Measurements from ENCODE around the gene TMED9. TPM values are rescaled to one million over a fixed set of nuclear protein-coding genes. Genes with fewer than 3 reads are reported as not detected.

TMED9 gene
- total and polyA plus RNA-seq, 2 of the 4 experiments (the other 2 are of a cell fraction) = 123 to 357 TPM

DNA sequence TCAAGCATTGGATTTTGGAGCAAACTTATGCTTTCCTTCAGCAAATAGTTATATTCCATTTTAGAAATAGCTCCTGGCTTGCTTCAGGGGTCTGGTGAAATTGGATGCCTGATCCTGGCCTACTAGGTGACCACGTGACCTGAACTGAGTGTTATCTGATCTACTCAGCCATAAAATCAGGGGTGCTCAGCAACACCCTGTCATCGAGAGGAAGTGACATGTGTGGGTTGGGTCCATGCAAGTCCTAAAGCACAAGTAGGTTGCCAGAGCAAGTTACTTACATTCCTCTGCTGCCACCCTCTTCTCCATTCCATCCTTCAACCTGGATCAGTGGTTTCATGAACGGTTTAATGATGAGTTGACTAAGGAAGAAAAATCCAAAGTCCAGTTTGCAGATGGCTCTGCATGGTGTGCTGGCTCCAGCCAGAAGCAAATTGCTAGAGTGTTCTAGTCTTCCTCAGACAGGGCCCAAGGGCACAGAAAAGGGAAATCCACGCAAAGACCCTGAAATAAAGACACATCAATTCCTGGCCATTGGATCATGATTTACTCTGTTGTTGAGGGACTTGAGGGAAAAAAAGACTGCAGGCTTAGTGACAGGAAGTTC, 34.9 kb upstream of the TMED9 start:
- no CpG with 5 or more reads among the region's 4 CpGs for WGBS, 2 experiments (ENCODE audit: extremely low coverage in 2 of 2, insufficient read length in 1 of 2)
- no peak overlapping the region for H3K27ac ChIP-seq (ENCODE audit: insufficient read depth, low read length)
- TF ChIP-seq BHLHE40 (IDR thresholded peaks at IDR 0.05; ENCODE audit: low read depth, low read length) (no peak), NFE2L2 (IDR thresholded peaks at IDR 0.05; ENCODE audit: low read depth, low read length) (no peak), FOS (IDR thresholded peaks at IDR 0.05; ENCODE audit: low read depth, low read length) (no peak)
- TF ChIP-seq, protein P1, sequence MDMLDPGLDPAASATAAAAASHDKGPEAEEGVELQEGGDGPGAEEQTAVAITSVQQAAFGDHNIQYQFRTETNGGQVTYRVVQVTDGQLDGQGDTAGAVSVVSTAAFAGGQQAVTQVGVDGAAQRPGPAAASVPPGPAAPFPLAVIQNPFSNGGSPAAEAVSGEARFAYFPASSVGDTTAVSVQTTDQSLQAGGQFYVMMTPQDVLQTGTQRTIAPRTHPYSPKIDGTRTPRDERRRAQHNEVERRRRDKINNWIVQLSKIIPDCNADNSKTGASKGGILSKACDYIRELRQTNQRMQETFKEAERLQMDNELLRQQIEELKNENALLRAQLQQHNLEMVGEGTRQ (IDR thresholded peaks at IDR 0.05; ENCODE audit: low read depth, low read length) = peak; percentile 50
- ChIA-PET POLR2A (ENCODE audit: unreplicated experiment) (no interaction called here), CTCF (no interaction called here)
- H3K4me1 ChIP-seq (ENCODE audit: control insufficient read depth, insufficient read depth, low read length) = peaks cover 14% of the 10 kb centered on the region
- H3K4me2 ChIP-seq (ENCODE audit: low read depth, low read length) = no peak overlapping the region
- no peak overlapping the region for H2BK20ac ChIP-seq (ENCODE audit: low read depth, low read length)
- no peak overlapping the region for H4K91ac ChIP-seq (ENCODE audit: insufficient read depth, low read depth, low read length)
- no peak overlapping the region for H2BK15ac ChIP-seq (ENCODE audit: low read depth, low read length)
- H3K23ac ChIP-seq (ENCODE audit: low read depth, low read length) = no peak overlapping the region
- intact Hi-C loops (cut with micrococcal nuclease) (no loop called here), in situ Hi-C loops (cut with MboI; ENCODE audit: low sequenced_read_pairs) (no loop called here), dilution Hi-C loops (cut with HindIII; ENCODE audit: low sequenced_read_pairs, unreplicated experiment) (no loop called here)
- H3K18ac ChIP-seq (ENCODE audit: low read depth, low read length) = no peak overlapping the region
- no peak for ATAC-seq (ENCODE audit: low read depth)
- no peak overlapping the region for H2BK5ac ChIP-seq (ENCODE audit: low read depth, low read length, poor library complexity, severe bottlenecking)
- H3K4me3 ChIP-seq (ENCODE audit: insufficient read depth, low read depth, low read length) = no peak overlapping the region
- H4K8ac ChIP-seq (ENCODE audit: low read depth in 2 of 2, low read length in 2 of 2) = no peak overlapping the region
- no peak overlapping the region for H2AK5ac ChIP-seq (ENCODE audit: low read depth, low read length)
- no peak overlapping the region for H3K56ac ChIP-seq (ENCODE audit: extremely low read depth, insufficient read depth, low read length)
- H4K20me1 ChIP-seq (ENCODE audit: insufficient read depth, low read length) = peaks cover 17% of the 10 kb centered on the region
- peaks cover 2% of the 10 kb centered on the region; the same call in 1 of the 2 replicates for H3K36me3 ChIP-seq (ENCODE audit: control insufficient read depth, insufficient read depth, low read length)
- H3K9me3 ChIP-seq (ENCODE audit: control insufficient read depth, insufficient read depth, low read length) = no peaks in the 10 kb centered on the region
- H3K9ac ChIP-seq (ENCODE audit: low read depth, low read length) = no peak overlapping the region
- H2BK120ac ChIP-seq (ENCODE audit: low read depth, low read length) = no peak overlapping the region
- H3K27me3 ChIP-seq (ENCODE audit: control insufficient read depth, insufficient read depth, low read length) = no peaks in the 10 kb centered on the region
- H3K4ac ChIP-seq (ENCODE audit: low read depth, low read length) = no peak overlapping the region
- no peak for DNase-seq
- H4K5ac ChIP-seq (ENCODE audit: low read depth, low read length) = no peak overlapping the region
- BruUV-seq (replicated peaks) = no TSS peak
- H3K14ac ChIP-seq (replicated peaks; ENCODE audit: low read depth, low read length) = no peak overlapping the region
- H3K79me1 ChIP-seq (ENCODE audit: low read depth in 1 of 2, low read length in 2 of 2) = peaks cover 0 to 19% of the 10 kb centered on the region in 2 experiments; a peak in 2 of 4 replicates
- no peak overlapping the region for H2AK9ac ChIP-seq (replicated peaks; ENCODE audit: low read depth, low read length, poor library complexity)
- peaks cover 16% of the 10 kb centered on the region for H3K9me1 ChIP-seq (ENCODE audit: insufficient read depth, low read length)
- H2AFZ ChIP-seq (replicated peaks; ENCODE audit: low read length, poor library complexity) = peak overlapping the region; percentile 74
